SK-N-SH (cell line): Measurements from ENCODE around the gene RPL7A.
"Not testable (repeated sequence)": the region's sequence is repeated elsewhere in the genome, so short reads cannot be mapped to it uniquely, and the experiment has no call there.

ENCODE experiments used
- CHD2 ChIP-seq: fragments of 150-350 bp; IDR thresholded peaks from 2 replicates; pipeline ENCODE4 v1.6.1; 2018; ENCODE audit warnings: low read length; ENCODE audit not compliant: partially characterized antibody
- CTCF ChIP-seq: fragments of 200-600 bp; sonication (generic); IDR thresholded peaks from 2 replicates; pipeline ENCODE4 v1.6.1; 2017; ENCODE audit warnings: antibody characterized with exemption, mild to moderate bottlenecking, moderate library complexity
- EP300 ChIP-seq, 2 experiments: IDR thresholded peaks; 2 replicates each; pipeline versions ENCODE4 v1.4.0 to v1.6.1; 2012; ENCODE audit warnings: borderline replicate concordance in 1 of 2, low read depth in 1 of 2, low read length in 1 of 2
- EZH2phosphoT487 ChIP-seq: fragments of 200-600 bp; sonication (generic); IDR thresholded peaks from 2 replicates; pipeline ENCODE4 v1.6.1; 2017; ENCODE audit warnings: low read depth, mixed run types, mild to moderate bottlenecking, antibody characterized with exemption, moderate library complexity, borderline replicate concordance
- FOXJ3 ChIP-seq: sonication (generic); formaldehyde crosslinking; IDR thresholded peaks from 2 replicates; pipeline ENCODE4 v1.5.1; 2020; ENCODE audit warnings: mild to moderate bottlenecking, missing genetic modification reagents
- MXI1 ChIP-seq: IDR thresholded peaks from 2 replicates; pipeline ENCODE4 v1.6.1; 2012; ENCODE audit warnings: mild to moderate bottlenecking, low read depth, low read length, improper control_type of control experiment
- NRF1 ChIP-seq: IDR thresholded peaks from 2 replicates; pipeline ENCODE4 v1.6.1; 2012; ENCODE audit warnings: low read depth, mild to moderate bottlenecking, low read length
- POLR2AphosphoS5 ChIP-seq: IDR thresholded peaks from 2 replicates; pipeline ENCODE4 v1.6.1; 2012; ENCODE audit warnings: low read depth, low read length
- RAD21 ChIP-seq: IDR thresholded peaks from 2 replicates; pipeline ENCODE4 v1.6.1; 2012; ENCODE audit warnings: mild to moderate bottlenecking, low read length
- RCOR1 ChIP-seq: fragments of 150-350 bp; IDR thresholded peaks from 2 replicates; pipeline ENCODE4 v1.6.1; 2017; ENCODE audit warnings: antibody characterized with exemption, low read length
- REST ChIP-seq: IDR thresholded peaks from 2 replicates; pipeline ENCODE4 v1.6.1; 2012; ENCODE audit warnings: mild to moderate bottlenecking, low read depth, low read length, moderate library complexity
- RFX5 ChIP-seq: IDR thresholded peaks from 2 replicates; pipeline ENCODE4 v1.6.1; 2012; ENCODE audit warnings: mild to moderate bottlenecking, improper control_type of control experiment, low read length
- SMC3 ChIP-seq: IDR thresholded peaks from 2 replicates; pipeline ENCODE4 v1.6.1; 2012; ENCODE audit warnings: low read depth, low read length, improper control_type of control experiment
- TCF12 ChIP-seq: IDR thresholded peaks from 2 replicates; pipeline ENCODE4 v1.4.0; 2012

DNA sequence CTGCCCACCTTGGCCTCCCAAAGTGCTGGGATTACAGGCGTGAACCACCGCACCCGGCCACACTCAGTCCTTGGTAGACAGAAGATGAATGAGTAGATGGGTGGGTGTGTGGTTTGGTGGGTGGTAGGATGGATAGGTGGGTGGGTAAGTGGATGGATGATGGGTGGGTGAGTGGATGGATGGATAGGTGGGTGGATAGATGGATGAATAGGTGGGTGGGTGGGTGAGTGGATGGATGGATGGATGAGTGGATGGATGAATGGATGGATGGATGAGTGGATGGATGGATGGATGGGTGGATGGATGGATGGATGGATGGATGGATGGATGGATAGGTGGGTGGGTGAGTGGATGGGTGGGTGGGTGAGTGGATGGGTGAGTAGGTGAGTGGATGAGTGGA, 44.3 kb downstream of the RPL7A start:
- TF ChIP-seq RFX5; CTCF; CHD2; FOXJ3; REST; TCF12; POLR2AphosphoS5; RAD21; NRF1; EZH2phosphoT487; MXI1; SMC3; EP300 (IDR thresholded peaks at IDR 0.05; ENCODE audit: borderline replicate concordance in 1 of 2, low read depth in 1 of 2, low read length in 1 of 2); RCOR1: not testable (repeated sequence)
